ENCODE measurements around the gene ALPP.
"Not testable (repeated sequence)": the region's sequence is repeated elsewhere in the genome, so short reads cannot be mapped to it uniquely, and the experiment has no call there.

ALPP gene

DNA sequence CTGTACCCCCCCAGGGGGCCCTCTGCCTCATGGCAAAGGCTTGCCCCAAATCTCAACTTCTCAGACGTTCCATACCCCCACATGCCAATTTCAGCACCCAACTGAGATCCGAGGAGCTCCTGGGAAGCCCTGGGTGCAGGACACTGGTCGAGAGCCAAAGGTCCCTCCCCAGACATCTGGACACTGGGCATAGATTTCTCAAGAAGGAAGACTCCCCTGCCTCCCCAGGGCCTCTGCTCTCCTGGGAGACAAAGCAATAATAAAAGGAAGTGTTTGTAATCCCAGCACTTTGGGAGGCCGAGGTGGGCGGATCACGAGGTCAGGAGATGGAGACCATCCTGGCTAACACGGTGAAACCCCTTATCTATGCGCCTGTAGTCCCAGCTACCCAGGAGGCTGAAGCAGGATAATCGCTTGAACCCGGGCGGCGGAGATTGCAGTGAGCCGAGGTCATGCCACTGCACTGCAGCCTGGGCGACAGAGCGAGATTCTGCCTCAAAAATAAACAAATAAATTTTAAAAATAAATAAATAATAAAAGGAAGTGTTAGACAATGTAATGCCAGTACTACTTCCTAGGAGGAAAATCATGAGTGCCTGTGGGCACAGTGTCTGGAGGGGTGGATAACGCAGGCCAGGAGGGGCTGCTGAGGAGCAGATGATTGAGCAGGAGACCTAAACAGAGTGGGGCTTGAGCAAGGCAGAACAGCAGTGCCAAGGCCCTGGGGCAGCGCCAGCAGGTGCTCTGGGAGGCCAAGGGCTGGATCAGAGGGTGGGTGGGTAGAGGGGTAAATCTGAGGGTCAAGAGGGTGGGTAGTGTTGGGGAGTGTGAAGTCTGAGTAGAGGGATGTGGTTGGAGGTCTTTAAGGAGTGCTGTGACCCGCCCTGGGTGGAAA, 4.0 kb downstream of the ALPP start:
- no peak for DNase-seq

DNA sequence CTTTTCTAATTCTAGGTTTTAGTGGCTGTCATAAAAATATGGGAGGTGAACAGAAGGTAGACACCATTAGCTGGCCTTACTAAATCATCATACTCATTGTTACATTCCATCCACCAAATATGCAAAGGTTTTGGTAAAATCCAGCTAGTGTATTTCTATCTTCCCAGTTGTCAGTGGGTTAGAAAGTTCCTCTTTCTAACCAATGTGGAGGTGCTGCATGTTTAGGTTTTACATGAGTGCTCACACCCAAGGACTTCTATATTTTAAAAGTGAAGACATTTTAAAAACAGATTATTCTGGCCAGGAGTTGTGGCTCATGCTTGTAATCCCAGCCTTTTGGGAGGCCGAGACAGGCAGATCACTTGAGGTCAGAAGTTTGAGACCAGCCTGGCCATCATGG, 5.9 kb downstream of the ALPP start:
- no peak for DNase-seq

DNA sequence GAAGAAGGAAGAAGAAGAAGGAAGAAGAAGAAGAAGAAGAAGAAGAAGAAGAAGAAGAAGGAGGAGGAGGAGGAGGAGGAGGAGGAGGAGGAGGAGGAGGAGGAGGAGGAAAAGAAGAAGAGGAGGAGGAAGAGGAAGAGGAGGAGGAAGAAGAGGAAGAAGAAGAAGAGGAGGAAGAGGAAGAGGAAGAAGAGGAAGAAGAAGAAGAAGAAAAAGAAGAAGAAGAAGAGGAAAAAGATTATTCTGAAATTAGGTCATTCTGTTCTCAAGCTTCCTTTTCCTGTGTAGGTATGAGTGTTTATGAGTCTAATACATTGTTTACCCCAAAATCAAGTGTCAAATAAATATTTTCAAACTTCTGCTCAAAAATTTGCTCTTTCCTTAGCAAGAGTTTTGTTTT, 6.5 kb downstream of the ALPP start:
- DNase-seq: not testable (repeated sequence)

DNA sequence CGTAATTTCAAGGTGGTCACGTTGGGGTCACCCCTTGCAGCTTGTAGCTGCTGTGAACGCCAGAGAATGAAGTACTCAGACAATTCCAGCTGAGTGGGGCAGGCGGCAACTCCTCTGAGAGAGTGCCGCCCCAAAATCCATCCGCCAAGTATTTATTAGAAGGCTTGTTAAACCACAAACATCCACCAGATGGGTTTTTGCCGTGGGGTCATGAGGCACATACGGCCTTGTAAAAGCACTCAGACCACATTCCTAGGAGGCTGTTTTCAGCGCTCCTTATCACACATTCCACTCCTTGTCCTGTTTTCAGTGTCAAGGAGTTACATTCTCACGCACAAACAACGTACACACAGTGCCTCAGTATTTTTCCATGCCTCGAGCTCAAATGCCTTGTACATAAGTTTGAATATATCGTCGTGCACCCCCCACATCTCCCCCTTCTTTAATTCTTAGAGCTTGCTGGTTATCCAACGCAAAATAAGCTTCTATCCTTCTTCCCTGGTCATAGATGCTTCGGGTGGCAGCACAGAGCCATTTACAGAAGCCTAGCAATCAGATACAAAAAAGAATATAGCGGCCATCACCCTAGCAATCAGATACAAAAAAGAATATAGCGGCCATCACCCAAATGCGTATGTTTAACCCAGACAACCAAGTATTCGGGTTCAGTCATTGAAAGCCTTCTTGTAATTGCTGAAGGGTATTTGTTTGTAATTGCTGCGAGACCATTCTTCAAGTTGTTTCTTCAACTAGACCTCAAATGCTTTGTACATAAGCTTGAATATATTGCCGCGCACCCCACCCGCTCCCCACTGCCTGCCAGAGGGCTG, 7.3 kb downstream of the ALPP start:
- no peak for DNase-seq

DNA sequence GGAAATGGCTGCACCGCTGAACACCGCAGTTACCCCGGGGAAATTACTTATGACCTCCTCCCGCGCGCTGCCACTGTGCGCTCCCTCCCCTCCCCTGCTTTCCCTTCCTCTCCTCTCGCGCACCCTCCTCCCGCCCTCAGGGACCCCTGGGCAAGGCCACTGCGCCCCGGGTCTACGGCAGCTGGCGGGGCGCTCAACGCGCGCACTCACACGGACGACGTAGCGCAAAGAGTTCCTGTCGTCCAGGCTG, 7.9 kb downstream of the ALPP start:
- DNase-seq: no peak

DNA sequence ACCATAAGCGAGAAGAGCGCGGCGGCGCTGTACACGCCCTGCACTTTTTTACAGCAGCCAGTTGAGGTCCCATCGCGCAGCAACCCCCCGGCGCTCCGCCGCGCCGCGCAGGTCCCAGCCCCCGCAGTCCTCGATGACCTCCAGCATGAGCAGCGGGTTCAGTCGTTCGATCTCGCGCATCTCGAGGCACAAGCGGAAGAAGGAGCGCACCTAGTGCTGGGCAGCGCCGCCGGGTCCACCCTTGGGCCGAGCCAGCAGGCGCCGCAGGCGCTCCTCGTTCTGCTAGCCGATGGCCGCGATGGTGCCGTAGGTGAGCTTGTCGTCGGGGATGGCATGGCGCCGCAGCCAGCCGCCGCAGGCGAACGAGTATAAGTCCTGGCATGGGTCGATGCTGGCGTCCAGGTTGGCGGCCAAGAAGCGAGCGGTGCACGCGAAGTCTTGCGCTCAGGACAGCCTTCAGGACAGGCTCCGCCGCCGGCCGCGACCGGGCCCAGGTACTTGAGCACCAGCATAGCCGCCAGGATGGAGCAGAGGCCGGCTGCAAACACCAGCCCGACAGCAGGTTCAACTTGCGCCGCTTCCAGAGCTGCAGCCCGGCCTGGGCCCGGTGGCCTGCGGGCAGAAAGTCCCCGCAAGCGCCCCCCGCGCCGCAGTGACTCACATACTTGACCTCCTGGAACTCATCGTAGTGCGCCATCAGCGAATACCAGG, 8.3 kb downstream of the ALPP start:
- no peak for DNase-seq

DNA sequence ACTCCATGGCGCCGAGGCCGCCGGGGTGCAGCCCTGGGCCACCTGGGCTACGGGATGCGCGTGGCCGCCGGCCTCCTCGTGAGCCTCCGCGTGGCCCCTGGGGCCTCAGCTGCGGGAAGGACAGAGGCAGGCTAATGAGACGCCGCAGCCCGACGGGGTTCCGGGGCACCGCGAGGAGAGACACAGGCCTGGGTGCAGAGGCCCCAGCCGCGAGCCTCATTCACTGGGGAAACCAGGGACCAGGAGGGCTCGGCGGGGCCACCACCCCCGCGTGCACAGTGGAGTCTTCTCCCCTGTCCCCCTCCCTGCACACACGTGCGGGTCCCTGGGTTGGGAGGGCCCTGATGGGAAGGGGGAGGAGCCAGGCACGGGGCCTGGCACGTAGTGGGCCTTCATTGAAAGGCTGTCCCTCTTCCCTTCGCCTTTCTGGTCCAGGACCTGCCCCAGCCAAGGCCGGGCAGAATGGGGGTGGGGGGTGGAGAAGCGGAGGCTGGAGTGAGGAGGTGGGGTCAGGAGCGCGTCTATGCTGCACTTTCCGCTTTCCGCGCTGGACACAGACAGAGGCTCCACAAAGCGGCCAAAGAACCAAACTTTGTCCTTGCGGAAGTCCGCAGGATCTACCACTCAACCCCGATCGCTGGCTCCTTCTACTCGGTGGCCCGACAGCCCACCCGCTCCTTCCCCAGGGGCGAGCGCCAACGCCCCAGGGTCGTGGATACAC, 9.1 kb downstream of the ALPP start:
- no peak for DNase-seq

DNA sequence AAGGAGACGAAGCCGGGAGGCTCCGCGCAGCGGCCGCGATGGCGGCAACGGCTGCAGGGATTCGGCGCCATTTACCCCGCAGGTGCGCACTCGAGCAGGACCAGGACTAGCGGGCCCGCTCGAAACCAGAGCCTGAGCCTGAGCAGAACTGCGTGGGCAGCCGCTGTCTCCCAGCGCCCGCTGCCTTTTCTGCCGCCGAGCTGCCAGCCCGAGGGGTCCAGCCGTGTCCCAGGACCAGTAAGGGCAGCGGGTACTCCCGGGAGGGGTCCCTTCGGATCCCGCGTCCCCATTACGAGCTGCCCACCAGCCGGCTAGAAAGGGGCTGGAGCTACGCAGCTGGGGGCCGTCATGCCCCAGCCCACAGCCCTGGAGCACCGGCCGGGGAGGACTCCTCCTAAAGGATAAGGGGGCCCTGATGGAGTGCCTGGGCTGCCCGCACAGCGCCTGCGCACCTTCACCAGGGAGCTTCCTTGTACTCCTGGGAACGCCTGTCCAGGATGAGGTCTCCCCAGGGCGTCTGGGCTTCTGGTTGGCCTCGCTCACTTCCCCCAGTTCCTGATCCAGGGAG, 9.9 kb downstream of the ALPP start:
- no peak for DNase-seq

DNA sequence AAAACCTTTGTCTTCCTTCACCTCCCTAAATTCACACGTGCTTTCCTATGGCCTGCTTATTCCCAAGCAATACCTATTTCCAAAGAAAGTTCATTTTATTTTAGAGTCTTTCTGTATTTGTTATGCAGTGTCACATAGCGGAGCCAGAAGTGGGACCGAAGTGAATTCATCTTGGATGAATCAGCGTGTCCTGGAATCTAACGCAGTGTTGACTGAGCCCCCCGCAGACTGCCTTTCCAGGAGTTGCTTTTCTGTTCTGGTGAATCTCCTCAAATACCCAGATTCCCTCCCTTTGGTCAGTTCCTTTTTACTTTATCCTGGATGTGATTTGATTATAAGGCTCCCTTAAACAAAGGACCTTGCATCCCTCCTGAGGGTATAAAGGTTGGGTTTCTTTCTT, 10.8 kb downstream of the ALPP start:
- no peak for DNase-seq

DNA sequence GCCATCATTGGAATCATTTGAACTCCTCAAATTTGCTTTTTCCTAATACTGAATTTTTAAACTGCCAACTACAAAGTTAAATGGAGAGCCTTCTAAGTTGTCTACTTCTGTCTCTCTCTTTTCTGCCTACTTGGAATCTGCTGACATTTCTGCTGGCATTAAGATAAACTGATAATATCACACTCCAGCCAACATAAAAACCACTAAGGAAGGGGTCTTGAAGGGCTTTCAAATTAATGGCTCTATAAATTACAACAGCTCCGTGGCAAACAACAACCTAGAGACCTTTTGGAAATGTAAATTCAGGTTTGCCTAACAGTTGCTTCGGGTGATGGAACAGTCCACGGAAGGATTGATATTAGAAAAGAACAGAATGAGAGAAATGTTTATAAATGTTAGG, 12.1 kb downstream of the ALPP start:
- no peak for DNase-seq

DNA sequence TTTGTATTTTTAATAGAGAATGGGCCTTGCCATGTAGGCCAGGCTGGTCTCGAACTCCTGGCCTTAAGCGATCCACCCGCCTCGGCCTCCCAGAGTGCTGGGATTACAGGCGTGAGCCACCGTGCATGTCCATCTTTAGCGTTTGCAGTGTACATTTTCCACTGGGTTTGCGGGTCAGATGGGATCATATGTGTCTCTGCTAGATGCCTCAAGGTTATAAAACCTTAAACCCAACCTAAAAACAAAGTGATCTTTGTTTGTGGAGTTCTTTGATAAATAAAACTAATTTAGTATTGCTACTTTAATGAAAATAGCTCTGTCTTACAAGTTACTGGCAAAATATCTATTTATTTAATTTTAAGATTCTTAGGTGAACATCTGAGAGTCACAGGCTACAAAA, 15.0 kb downstream of the ALPP start:
- no peak for DNase-seq

DNA sequence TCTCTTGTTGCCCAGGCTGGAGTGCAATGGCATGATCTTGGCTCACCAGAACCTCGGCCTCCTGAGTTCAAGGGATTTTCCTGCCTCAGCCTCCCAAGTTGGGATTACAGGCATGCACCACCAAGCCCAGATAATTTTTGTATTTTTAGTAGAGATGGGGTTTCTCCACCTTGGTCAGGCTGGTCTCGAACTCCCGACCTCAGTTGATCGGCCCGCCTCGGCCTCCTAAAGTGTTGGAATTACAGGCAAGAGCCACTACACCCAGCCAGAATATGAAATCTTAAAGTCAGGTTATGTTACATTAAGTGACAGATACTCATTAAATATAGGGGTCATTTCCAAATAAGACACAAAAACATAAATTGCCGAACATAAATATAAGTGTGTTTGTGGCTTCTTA, 15.9 kb downstream of the ALPP start:
- not testable (repeated sequence) for DNase-seq

DNA sequence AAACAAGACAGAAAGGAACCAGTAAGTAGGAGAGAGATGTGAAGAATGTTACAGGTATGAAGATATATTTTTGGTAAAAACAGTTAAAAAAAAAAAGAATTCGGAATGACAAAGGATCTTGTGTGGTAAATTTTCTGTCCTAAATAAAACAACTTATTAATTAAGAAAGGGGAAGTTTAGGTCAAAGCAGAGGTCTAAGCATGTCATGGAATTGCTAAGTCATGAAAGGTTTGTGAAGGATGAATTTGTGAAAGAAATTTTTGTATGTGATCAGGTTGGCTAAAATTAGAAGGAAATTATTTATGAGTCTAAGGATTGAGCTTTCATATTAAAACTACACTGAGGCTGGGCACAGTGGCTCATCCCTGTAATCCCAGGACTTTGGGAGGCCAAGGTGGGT, 17.0 kb downstream of the ALPP start:
- DNase-seq: no peak

DNA sequence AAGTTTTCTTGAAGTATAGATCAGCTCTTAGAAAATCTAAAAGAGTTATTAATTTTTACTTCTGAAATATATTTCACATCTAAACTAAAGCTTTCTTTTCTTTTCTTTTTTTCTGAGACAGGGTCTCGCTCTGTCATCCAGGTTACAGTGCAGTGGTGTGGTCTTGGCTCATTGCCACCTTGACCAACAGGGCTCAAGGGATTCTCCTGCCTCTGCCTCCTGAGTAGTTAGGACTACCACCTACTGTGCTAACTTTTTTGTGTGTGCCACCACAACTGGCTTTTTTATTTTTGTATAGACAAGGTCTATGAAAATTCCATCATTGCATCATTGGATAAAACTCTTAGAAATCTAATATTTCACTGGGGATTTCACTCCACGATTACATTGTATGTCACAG, 18.1 kb downstream of the ALPP start:
- no peak for DNase-seq

DNA sequence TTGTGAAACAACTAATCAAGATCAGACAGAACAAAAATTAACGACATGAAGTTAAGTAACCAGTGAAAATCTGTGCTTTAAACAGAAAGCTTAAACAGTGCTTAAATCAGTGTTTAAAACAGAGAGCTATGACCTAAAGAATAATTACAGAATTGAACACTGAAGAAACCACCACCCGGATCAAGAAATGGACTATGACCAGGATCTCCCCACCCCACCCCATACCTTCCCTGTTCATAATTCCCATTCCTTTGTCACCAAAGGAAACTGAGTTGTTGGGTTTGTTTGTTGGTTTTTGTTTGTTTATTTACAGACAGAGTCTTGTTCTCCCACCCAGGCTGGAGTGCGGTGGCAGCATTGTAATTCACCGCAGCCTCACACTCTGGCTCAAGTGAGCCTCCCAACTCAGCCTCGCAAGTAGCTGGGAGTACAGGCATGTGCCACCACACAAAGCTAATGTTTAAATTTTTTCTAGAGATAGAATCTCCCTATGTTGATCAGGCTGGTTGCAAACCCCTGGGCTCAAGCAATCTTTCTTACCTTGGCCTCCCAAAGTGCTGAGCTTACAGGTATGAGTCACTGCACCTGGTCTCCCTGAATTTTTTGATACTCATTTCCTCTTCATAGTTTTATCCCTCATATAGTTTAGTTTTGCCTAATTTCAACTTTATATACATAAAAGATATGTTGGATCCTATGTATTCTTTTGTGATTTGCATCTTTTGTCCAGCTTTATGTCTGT, 19.9 kb downstream of the ALPP start:
- no peak for DNase-seq

DNA sequence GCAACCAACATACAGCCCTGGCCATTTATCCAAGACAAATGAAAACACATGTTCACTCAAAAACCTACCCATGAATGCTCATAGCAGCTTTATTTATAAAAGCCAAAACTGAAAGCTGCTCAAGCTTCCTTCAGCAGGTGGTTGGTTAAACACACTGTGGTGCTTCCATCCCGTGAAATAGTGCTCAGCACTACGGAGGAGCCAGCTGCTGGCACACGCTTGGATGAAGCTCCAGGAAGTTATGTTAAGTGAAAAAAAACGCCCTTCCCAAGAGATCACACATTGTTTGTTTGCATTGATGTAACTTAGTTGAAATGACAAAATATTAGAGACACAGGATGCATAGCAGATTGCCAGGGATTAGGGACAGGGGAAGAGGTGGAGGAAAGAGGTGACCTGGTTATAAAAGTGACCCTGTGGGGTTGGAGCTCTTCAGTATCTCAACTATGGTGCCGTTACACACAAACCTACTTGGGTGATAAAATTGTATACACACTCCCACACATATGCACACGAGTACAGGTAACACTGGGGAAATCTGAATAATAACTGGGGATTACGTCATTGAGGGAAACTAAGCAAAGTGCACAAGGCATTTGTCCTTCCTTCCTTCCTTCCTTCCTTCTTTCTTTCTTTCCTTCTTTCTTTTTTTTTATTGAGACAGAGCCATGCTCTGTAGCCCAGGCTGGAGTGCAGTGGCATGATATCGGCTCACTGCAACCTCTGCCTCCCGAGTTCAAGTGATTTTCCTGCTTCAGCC, 21.9 kb downstream of the ALPP start:
- no peak for DNase-seq

DNA sequence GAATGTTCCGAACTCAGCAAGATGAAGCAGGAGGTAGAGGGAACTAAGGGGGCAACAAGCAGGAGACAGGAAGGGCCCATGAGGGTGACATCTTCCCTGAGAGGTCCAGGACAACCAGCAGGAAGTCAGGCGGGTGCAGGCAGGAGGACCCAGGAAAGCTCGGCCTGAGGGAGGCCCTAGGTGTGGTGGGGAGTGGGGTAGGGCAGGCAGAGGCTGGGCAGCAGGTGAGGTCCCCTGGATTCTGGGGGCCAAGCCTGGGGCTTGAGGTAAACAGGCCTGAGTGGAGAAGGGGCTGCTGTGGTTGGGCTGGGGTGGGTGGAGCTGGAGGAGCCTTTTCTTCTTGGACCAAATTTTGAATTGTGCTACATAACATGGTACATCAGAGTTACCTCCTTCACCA, 24.0 kb downstream of the ALPP start:
- no peak for DNase-seq

DNA sequence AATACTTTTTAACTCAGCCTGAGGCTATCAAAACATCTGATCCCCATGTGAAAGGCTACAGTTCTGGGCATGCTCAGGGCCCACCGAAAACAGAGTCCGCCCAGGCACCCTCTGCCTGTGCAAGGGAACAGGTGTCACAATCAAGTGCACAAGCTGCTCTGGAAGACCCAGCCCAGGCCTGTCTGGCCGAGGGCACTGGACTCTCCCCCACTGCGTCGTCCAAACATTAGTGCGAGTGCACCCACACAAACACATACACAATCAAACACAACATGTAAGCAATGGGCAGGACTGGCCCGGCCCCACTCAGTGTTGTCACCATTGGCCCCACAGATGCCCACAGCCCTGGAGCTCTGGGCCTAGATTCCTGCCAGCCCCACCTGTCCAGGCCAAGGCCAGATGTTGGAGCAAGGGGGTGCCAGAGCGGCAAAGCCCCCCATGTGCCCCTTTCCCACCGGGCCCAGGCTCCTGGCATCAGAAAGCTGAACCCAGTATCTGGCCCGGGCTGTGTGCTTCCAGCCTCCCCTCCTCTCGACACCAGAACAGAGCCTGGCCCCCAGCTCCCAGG, 27.5 kb downstream of the ALPP start:
- no peak for DNase-seq

DNA sequence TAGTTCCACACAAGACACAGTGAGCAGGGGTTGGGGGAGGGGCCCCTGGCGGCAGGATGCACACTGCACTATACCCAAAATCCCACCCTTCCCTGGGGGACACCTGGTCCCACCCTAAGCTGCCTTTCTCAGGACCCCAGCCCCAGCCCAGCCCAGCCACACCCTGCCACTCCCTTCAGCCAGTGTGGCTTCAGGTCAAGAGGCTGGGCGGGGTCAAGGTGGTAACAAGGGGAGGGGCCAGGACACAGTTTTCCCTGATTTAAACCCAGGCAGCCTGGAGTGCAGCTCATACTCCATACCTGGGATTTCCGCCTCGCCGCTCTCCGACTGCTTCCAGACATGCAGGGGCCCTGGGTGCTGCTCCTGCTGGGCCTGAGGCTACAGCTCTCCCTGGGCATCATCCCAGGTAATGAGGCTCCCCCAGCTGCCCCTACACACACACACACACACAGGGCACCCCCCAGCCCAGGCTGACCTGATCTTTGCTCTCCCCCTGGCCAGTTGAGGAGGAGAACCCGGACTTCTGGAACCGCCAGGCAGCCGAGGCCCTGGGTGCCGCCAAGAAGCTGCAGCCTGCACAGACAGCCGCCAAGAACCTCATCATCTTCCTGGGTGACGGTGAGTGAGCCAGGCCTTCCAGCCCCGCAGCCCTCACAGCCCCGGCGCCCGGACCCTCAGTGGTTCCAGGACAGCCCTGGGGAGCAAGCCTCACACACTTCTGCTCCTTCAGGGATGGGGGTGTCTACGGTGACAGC, 28.2 kb downstream of the ALPP start, which contains the start of gene ALPG:
Gene ALPG (plus strand): TSS at position 289 of the 755 bp plus-strand sequence. CDS start 51 bp downstream, at position 340.
- DNase-seq: no peak

Measured in suppressor macrophage (primary cell).